ENCODE data around the gene DHCR24.
"Not testable (repeated sequence)": the region's sequence is repeated elsewhere in the genome, so short reads cannot be mapped to it uniquely, and the experiment has no call there.

DHCR24 gene

GRCh38 chr1:54922040-54922761 is 35.2 kb upstream of the DHCR24 start:
- H3K4me3 ChIP-seq (ENCODE audit: low read depth in 1 of 2, low read length in 2 of 2), result no peak overlapping the region
- H3K4me1 ChIP-seq (ENCODE audit: control insufficient read depth in 1 of 2, insufficient read depth in 2 of 2, low read length in 2 of 2), result no peaks in the 10 kb centered on the region
- H3K36me3 ChIP-seq (ENCODE audit: control insufficient read depth in 1 of 2, insufficient read depth in 2 of 2, low read length in 2 of 2), result no peaks in the 10 kb centered on the region
- no peak overlapping the region for H3K27ac ChIP-seq (ENCODE audit: low read length)
- no peaks in the 10 kb centered on the region for H3K9me3 ChIP-seq (ENCODE audit: control insufficient read depth in 1 of 2, low read length in 2 of 2)
- H3K27me3 ChIP-seq (ENCODE audit: low read depth, low read length), result no peaks in the 10 kb centered on the region

GRCh38 chr1:54919367-54920359 is 32.7 kb upstream of the DHCR24 start:
- Histone ChIP-seq H3K27ac (ENCODE audit: low read length) (no peak overlapping the region), H3K36me3 (ENCODE audit: control insufficient read depth in 1 of 2, insufficient read depth in 2 of 2, low read length in 2 of 2) (no peaks in the 10 kb centered on the region), H3K27me3 (ENCODE audit: low read depth, low read length) (no peaks in the 10 kb centered on the region), H3K9me3 (ENCODE audit: control insufficient read depth in 1 of 2, low read length in 2 of 2) (no peaks in the 10 kb centered on the region), H3K4me3 (ENCODE audit: low read depth in 1 of 2, low read length in 2 of 2) (no peak overlapping the region), H3K4me1 (ENCODE audit: control insufficient read depth in 1 of 2, insufficient read depth in 2 of 2, low read length in 2 of 2) (no peaks in the 10 kb centered on the region)

- H3K4me1 ChIP-seq (ENCODE audit: control insufficient read depth in 1 of 2, insufficient read depth in 2 of 2, low read length in 2 of 2); H3K4me3 ChIP-seq (ENCODE audit: low read depth in 1 of 2, low read length in 2 of 2); H3K36me3 ChIP-seq (ENCODE audit: control insufficient read depth in 1 of 2, insufficient read depth in 2 of 2, low read length in 2 of 2); H3K9me3 ChIP-seq (ENCODE audit: control insufficient read depth in 1 of 2, low read length in 2 of 2); H3K27me3 ChIP-seq (ENCODE audit: low read depth, low read length); H3K27ac ChIP-seq (ENCODE audit: low read length): not testable (repeated sequence)
Measured at GRCh38 chr1:54911076-54911475, 24.1 kb upstream of the DHCR24 start.

- no peaks in the 10 kb centered on the region for H3K9me3 ChIP-seq (ENCODE audit: control insufficient read depth in 1 of 2, low read length in 2 of 2)
- H3K4me1 ChIP-seq (ENCODE audit: control insufficient read depth in 1 of 2, insufficient read depth in 2 of 2, low read length in 2 of 2), result no peaks in the 10 kb centered on the region
- no peak overlapping the region for H3K4me3 ChIP-seq (ENCODE audit: low read depth in 1 of 2, low read length in 2 of 2)
- H3K27me3 ChIP-seq (ENCODE audit: low read depth, low read length), result no peaks in the 10 kb centered on the region
- H3K36me3 ChIP-seq (ENCODE audit: control insufficient read depth in 1 of 2, insufficient read depth in 2 of 2, low read length in 2 of 2), result no peaks in the 10 kb centered on the region
- H3K27ac ChIP-seq (ENCODE audit: low read length), result no peak overlapping the region
Measured at GRCh38 chr1:54906586-54906985, 19.6 kb upstream of the DHCR24 start.

GRCh38 chr1:54904476-54905048 is 17.6 kb upstream of the DHCR24 start:
- Histone ChIP-seq H3K4me3 (ENCODE audit: low read depth in 1 of 2, low read length in 2 of 2) (no peak overlapping the region), H3K4me1 (ENCODE audit: control insufficient read depth in 1 of 2, insufficient read depth in 2 of 2, low read length in 2 of 2) (no peaks in the 10 kb centered on the region), H3K27me3 (ENCODE audit: low read depth, low read length) (no peaks in the 10 kb centered on the region), H3K36me3 (ENCODE audit: control insufficient read depth in 1 of 2, insufficient read depth in 2 of 2, low read length in 2 of 2) (no peaks in the 10 kb centered on the region), H3K9me3 (ENCODE audit: control insufficient read depth in 1 of 2, low read length in 2 of 2) (no peaks in the 10 kb centered on the region), H3K27ac (ENCODE audit: low read length) (no peak overlapping the region)

GRCh38 chr1:54894271-54894670 is 7.3 kb upstream of the DHCR24 start:
- Histone ChIP-seq H3K27ac (ENCODE audit: low read length) (no peak overlapping the region), H3K9me3 (ENCODE audit: control insufficient read depth in 1 of 2, low read length in 2 of 2) (no peaks in the 10 kb centered on the region), H3K4me1 (ENCODE audit: control insufficient read depth in 1 of 2, insufficient read depth in 2 of 2, low read length in 2 of 2) (no peaks in the 10 kb centered on the region), H3K4me3 (ENCODE audit: low read depth in 1 of 2, low read length in 2 of 2) (no peak overlapping the region), H3K27me3 (ENCODE audit: low read depth, low read length) (no peaks in the 10 kb centered on the region), H3K36me3 (ENCODE audit: control insufficient read depth in 1 of 2, insufficient read depth in 2 of 2, low read length in 2 of 2) (no peaks in the 10 kb centered on the region)

- no peaks in the 10 kb centered on the region for H3K36me3 ChIP-seq (ENCODE audit: control insufficient read depth in 1 of 2, insufficient read depth in 2 of 2, low read length in 2 of 2)
- no peaks in the 10 kb centered on the region for H3K9me3 ChIP-seq (ENCODE audit: control insufficient read depth in 1 of 2, low read length in 2 of 2)
- no peaks in the 10 kb centered on the region for H3K27me3 ChIP-seq (ENCODE audit: low read depth, low read length)
- H3K4me1 ChIP-seq (ENCODE audit: control insufficient read depth in 1 of 2, insufficient read depth in 2 of 2, low read length in 2 of 2), result peaks cover 3 to 4% of the 10 kb centered on the region in 2 donors
- no peak overlapping the region for H3K27ac ChIP-seq (ENCODE audit: low read length)
- H3K4me3 ChIP-seq (ENCODE audit: low read depth in 1 of 2, low read length in 2 of 2), result no peak overlapping the region
Measured at GRCh38 chr1:54892586-54892985, 5.6 kb upstream of the DHCR24 start.

GRCh38 chr1:54889132-54889725 is 2.2 kb upstream of the DHCR24 start:
- no peak overlapping the region for H3K27ac ChIP-seq (ENCODE audit: low read length)

GRCh38 chr1:54888080-54888733 is 1.2 kb upstream of the DHCR24 start:
- Histone ChIP-seq H3K4me3 (ENCODE audit: low read depth in 1 of 2, low read length in 2 of 2) (peak overlapping the region in 1 of 2 donors; percentile 77), H3K4me1 (ENCODE audit: control insufficient read depth in 1 of 2, insufficient read depth in 2 of 2, low read length in 2 of 2) (peaks cover 5 to 13% of the 10 kb centered on the region in 2 donors), H3K9me3 (ENCODE audit: control insufficient read depth in 1 of 2, low read length in 2 of 2) (no peaks in the 10 kb centered on the region), H3K27ac (ENCODE audit: low read length) (no peak overlapping the region), H3K27me3 (ENCODE audit: low read depth, low read length) (no peaks in the 10 kb centered on the region), H3K36me3 (ENCODE audit: control insufficient read depth in 1 of 2, insufficient read depth in 2 of 2, low read length in 2 of 2) (no peaks in the 10 kb centered on the region)

More at GRCh38 chr1:54889132-54889725, 2.2 kb upstream of the DHCR24 start:
- Histone ChIP-seq H3K4me1 (ENCODE audit: control insufficient read depth in 1 of 2, insufficient read depth in 2 of 2, low read length in 2 of 2) (peaks cover 5 to 13% of the 10 kb centered on the region in 2 donors), H3K4me3 (ENCODE audit: low read depth in 1 of 2, low read length in 2 of 2) (no peak overlapping the region), H3K36me3 (ENCODE audit: control insufficient read depth in 1 of 2, insufficient read depth in 2 of 2, low read length in 2 of 2) (no peaks in the 10 kb centered on the region), H3K27me3 (ENCODE audit: low read depth, low read length) (no peaks in the 10 kb centered on the region), H3K9me3 (ENCODE audit: control insufficient read depth in 1 of 2, low read length in 2 of 2) (no peaks in the 10 kb centered on the region)

GRCh38 chr1:54887665-54888071 is 673 bp upstream of the DHCR24 start:
- Histone ChIP-seq H3K4me1 (ENCODE audit: control insufficient read depth in 1 of 2, insufficient read depth in 2 of 2, low read length in 2 of 2) (peaks cover 5 to 13% of the 10 kb centered on the region in 2 donors), H3K27ac (ENCODE audit: low read length) (no peak overlapping the region), H3K36me3 (ENCODE audit: control insufficient read depth in 1 of 2, insufficient read depth in 2 of 2, low read length in 2 of 2) (no peaks in the 10 kb centered on the region), H3K9me3 (ENCODE audit: control insufficient read depth in 1 of 2, low read length in 2 of 2) (no peaks in the 10 kb centered on the region), H3K4me3 (ENCODE audit: low read depth in 1 of 2, low read length in 2 of 2) (peak overlapping the region; percentile 77 to 88), H3K27me3 (ENCODE audit: low read depth, low read length) (no peaks in the 10 kb centered on the region)

Measured in muscle layer of duodenum (tissue), 2 donors.